GM23248 (cell line): ENCODE measurements around the gene CALHM3.

Experiments
- EZH2 ChIP-seq: fragments of 200-600 bp; sonication (generic); IDR thresholded peaks from 2 replicates; pipeline ENCODE4 v1.6.1; 2018; ENCODE audit warnings: antibody characterized with exemption, mild to moderate bottlenecking; ENCODE audit not compliant: insufficient read depth, poor library complexity, severe bottlenecking
- EZH2phosphoT487 ChIP-seq: fragments of 200-600 bp; sonication (generic); IDR thresholded peaks from 2 replicates; pipeline ENCODE4 v1.6.1; 2018; ENCODE audit warnings: antibody characterized with exemption, moderate library complexity, mild to moderate bottlenecking, low read depth; ENCODE audit not compliant: insufficient read depth

- TF ChIP-seq EZH2phosphoT487 (no peak), EZH2 (no peak)
Observed at GRCh38 chr10:103504181-103504783, 25.2 kb upstream of the CALHM3 start.
